Measurements from ENCODE around the gene MC4R. TPM values are rescaled to one million over a fixed set of nuclear protein-coding genes. Genes with fewer than 3 reads are reported as not detected.

Gene MC4R
- total and polyA plus RNA-seq, 5 donors from 2014 or later: not detected

DNA sequence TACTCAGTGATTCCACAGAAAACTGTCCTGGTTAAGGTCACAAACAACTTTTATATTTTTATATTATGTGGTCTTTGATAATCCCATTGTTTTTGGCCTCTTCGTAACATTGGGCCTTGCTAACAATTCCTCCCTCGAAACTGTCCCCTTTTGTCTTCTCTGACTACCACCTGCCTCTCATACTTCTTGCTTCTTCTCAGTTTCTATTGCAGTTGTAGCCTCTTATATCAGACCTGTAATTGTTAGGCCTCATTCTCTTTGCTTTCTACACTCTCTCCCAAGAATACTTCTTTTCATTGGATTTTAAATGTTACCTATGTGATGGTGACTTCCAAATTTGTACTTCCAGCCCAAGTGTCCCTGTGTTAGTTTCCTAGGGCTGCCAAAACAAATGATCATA lies 44.7 kb downstream of the MC4R start:
- H3K36me3 Mint-ChIP-seq: no peaks in the 10 kb centered on the region
- no peak for DNase-seq
- no peak overlapping the region for H3K4me3 Mint-ChIP-seq
- peaks cover 0 to 4% (median 0%) of the 10 kb centered on the region in 7 donors for H3K9me3 Mint-ChIP-seq
- H3K27ac ChIP-seq (ENCODE audit: insufficient read depth, low read length, poor library complexity, severe bottlenecking): no peak overlapping the region
- H3K36me3 ChIP-seq (ENCODE audit: control insufficient read depth, insufficient read depth, low read length): no peaks in the 10 kb centered on the region
- no peak overlapping the region for H3K4me3 ChIP-seq (ENCODE audit: low read depth, low read length)
- H3K4me1 Mint-ChIP-seq: no peaks in the 10 kb centered on the region
- no peaks in the 10 kb centered on the region for H3K4me1 ChIP-seq (ENCODE audit: control insufficient read depth, insufficient read depth, low read length, poor library complexity, severe bottlenecking)
- no peaks in the 10 kb centered on the region for H3K27me3 Mint-ChIP-seq
- ATAC-seq (ENCODE audit: low read depth in 2 of 2): no peak
- no peaks in the 10 kb centered on the region for H3K9me3 ChIP-seq (ENCODE audit: control insufficient read depth in 2 of 2, low read length in 2 of 2)
- no peak overlapping the region for H3K27ac Mint-ChIP-seq
- no peaks in the 10 kb centered on the region for H3K27me3 ChIP-seq (ENCODE audit: control insufficient read depth, insufficient read depth, low read length)

DNA sequence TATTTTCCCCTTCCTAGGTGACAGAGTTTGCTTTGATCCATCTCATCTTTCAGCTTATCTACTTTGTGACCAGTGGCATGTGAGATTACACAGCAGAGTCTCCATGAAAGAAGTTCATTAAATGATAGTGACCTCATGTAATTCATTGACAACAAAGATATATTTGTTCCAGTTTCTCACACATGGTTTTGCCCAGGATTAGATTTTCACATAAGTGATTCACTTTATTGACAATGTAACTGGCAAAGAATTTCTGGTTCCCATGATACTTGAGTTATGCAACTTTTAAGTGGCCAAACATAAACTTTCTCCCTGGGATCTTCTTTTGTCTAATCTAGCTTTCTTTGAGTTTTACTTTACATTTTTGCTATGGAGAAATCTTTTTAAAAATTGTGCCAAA lies 50.0 kb downstream of the MC4R start:
- Mint-ChIP-seq H3K27me3 (no peaks in the 10 kb centered on the region), H3K36me3 (no peaks in the 10 kb centered on the region), H3K9me3 (peaks cover 0 to 8% (median 4%) of the 10 kb centered on the region in 7 donors), H3K4me3 (no peak overlapping the region), H3K27ac (no peak overlapping the region), H3K4me1 (no peaks in the 10 kb centered on the region)
- Histone ChIP-seq H3K36me3 (ENCODE audit: control insufficient read depth, insufficient read depth, low read length) (no peaks in the 10 kb centered on the region), H3K9me3 (ENCODE audit: control insufficient read depth in 2 of 2, low read length in 2 of 2) (no peaks in the 10 kb centered on the region), H3K4me3 (ENCODE audit: low read depth, low read length) (no peak overlapping the region), H3K4me1 (ENCODE audit: control insufficient read depth, insufficient read depth, low read length, poor library complexity, severe bottlenecking) (no peaks in the 10 kb centered on the region), H3K27ac (ENCODE audit: insufficient read depth, low read length, poor library complexity, severe bottlenecking) (no peak overlapping the region), H3K27me3 (ENCODE audit: control insufficient read depth, insufficient read depth, low read length) (no peaks in the 10 kb centered on the region)
- no peak for ATAC-seq (ENCODE audit: low read depth in 2 of 2)
- DNase-seq: no peak

Data from CD4-positive, CD25-positive, alpha-beta regulatory T cell (primary cell).